ENCODE data around the gene CLDN9. TPM values are rescaled to one million over a fixed set of nuclear protein-coding genes. Genes with fewer than 3 reads are reported as not detected.

Gene CLDN9
- total and polyA plus RNA-seq, 2 donors (not counting 1 experiment from before 2014, with no cell fraction given): 0.04 TPM; not detected in 1

GRCh38 chr16:2966043-2966807 is 46.5 kb upstream of the CLDN9 start:
- Histone ChIP-seq H4K20me1 (ENCODE audit: control insufficient read depth, insufficient read depth, low read length, poor library complexity, severe bottlenecking) (peaks cover 34% of the 10 kb centered on the region), H3K79me2 (ENCODE audit: control insufficient read depth, insufficient read depth, low read length) (no peaks in the 10 kb centered on the region), H3K4me3 (ENCODE audit: control extremely low read depth in 1 of 5, extremely low read depth in 1 of 5, insufficient read depth in 1 of 5, low read depth in 2 of 5, low read length in 4 of 5) (peak overlapping the region in 2 of 5 experiments; percentile 29 to 37), H3K27ac (ENCODE audit: low read length in 2 of 2) (no peak overlapping the region), H3K4me2 (replicated peaks; ENCODE audit: low read depth, low read length, poor library complexity, severe bottlenecking) (peak overlapping the region; percentile 99), H3K27me3 (replicated peaks in 1 of 4; ENCODE audit: control extremely low read depth in 1 of 4, control insufficient read depth in 3 of 4, insufficient read depth in 4 of 4, low read length in 3 of 4) (peaks cover 0 to 67% (median 20%) of the 10 kb centered on the region in 4 experiments), H2AFZ (ENCODE audit: insufficient read depth, low read depth, low read length, poor library complexity, severe bottlenecking) (no peak overlapping the region), H3K4me1 (ENCODE audit: control insufficient read depth in 2 of 2, insufficient read depth in 2 of 2, low read length in 2 of 2) (peaks cover 75 to 76% of the 10 kb centered on the region in 2 donors), H3K9me3 (ENCODE audit: control extremely low read depth in 1 of 3, control insufficient read depth in 2 of 3, insufficient read depth in 1 of 3, low read length in 2 of 3) (peaks cover 0 to 28% (median 0%) of the 10 kb centered on the region in 3 donors), H3K9ac (ENCODE audit: low read length) (peak overlapping the region; percentile 35), H3K36me3 (replicated peaks in 1 of 2; ENCODE audit: control extremely low read depth in 1 of 2, control insufficient read depth in 1 of 2, extremely low read depth in 1 of 2, insufficient read depth in 2 of 2, low read length in 1 of 2) (no peaks in the 10 kb centered on the region)
- H3K27ac Mint-ChIP-seq: no peak overlapping the region
- peaks cover 16% of the 10 kb centered on the region for H3K27me3 Mint-ChIP-seq
- ChIA-PET CTCF (interaction anchor here (0.6 to 2.3 kb wide), 3 partner anchors 17 to 963 kb away, joined by 4 to 7 read pairs (median 4); no protein-coding TSS in a partner anchor), POLR2A (interaction anchor here (0.6 to 2.0 kb wide), 3 partner anchors 14 to 433 kb away, joined by 3 to 10 read pairs (median 10); partner anchors contain the start of gene PKMYT1)
- WGBS (ENCODE audit: insufficient coverage): 67% methylated on average over 35 of the region's 39 CpGs
- no peak for TF ChIP-seq EZH2 (IDR thresholded peaks at IDR 0.05; ENCODE audit: borderline replicate concordance, insufficient read depth, low read depth, low read length, poor library complexity, severe bottlenecking)
- TF ChIP-seq CTCF (IDR thresholded peaks at IDR 0.05): no peak
- no peaks in the 10 kb centered on the region for H3K9me3 Mint-ChIP-seq (ENCODE audit: insufficient read depth)
- ATAC-seq (ENCODE audit: low read depth): no peak
- no peak for DNase-seq
- H3K4me3 Mint-ChIP-seq: peak overlapping the region; percentile 45
- intact Hi-C loops (cut with micrococcal nuclease): loop anchor here (5.0 kb wide), 1 partner anchor 56 kb away; the partner anchor contains the start of genes HCFC1R1, THOC6 and TNFRSF12A
- peaks cover 39% of the 10 kb centered on the region for H3K4me1 Mint-ChIP-seq
